GM12878 (cell line): Measurements from ENCODE around the gene HNRNPU. TPM values are rescaled to one million over a fixed set of nuclear protein-coding genes. Genes with fewer than 3 reads are reported as not detected.

ENCODE experiments used
- ATAC-seq: fragments of 200-7000 bp; cut with Tn5 transposase; 3 replicates; pipeline ENCODE4 v1.9.1; 2020; ENCODE audit warnings: mild to moderate bottlenecking, moderate library complexity
- BruUV-seq: library from RNA; stranded (reverse); fragments of 400-500 nt; replicated peaks from 2 replicates; lab custom pipeline; 2021; lab: Mats Ljungman, UMichigan
- CTCF ChIA-PET: fragments of 300-600 bp; sonication (Branson Sonifier 250); formaldehyde crosslinking; extraction: SDS; loops from one replicate; lab custom pipeline; 2021; ENCODE audit warnings: inconsistent platforms; lab: Yijun Ruan, JAX
- POLR2A ChIA-PET: fragments of 350-600 bp; formaldehyde crosslinking; extraction: SDS; loops from one replicate; lab custom pipeline; 2021; ENCODE audit warnings: inconsistent platforms; lab: Charles Lee
- RAD21 ChIA-PET: fragments of 300-600 bp; sonication (Branson Sonifier 250); formaldehyde crosslinking; loops from one replicate; lab custom pipeline; 2023; ENCODE audit warnings: antibody characterized with exemption; ENCODE audit not compliant: unreplicated experiment; lab: Charles Lee
- SMC1A ChIA-PET: fragments of 300-600 bp; sonication (Branson Sonifier 250); formaldehyde crosslinking; loops from one replicate; lab custom pipeline; 2023; ENCODE audit not compliant: unreplicated experiment, uncharacterized antibody; lab: Charles Lee
- DNase-seq: peaks from one replicate; pipeline ENCODE4 v3.0.0-alpha.2; 2011; ENCODE audit warnings: low read depth, low spot score
- FAIRE-seq: peaks from 3 replicates; lab custom pipeline; 2011; peaks lifted over from hg19 to GRCh38; lab: Jason Lieb, UNC
- H2AFZ ChIP-seq: 2 replicates; pipeline ENCODE4 v1.6.0; 2011; ENCODE audit warnings: low read depth, low read length, control low read depth; ENCODE audit not compliant: control insufficient read depth
- H3K27ac ChIP-seq: 2 replicates; pipeline ENCODE4 v1.5.1; 2011; ENCODE audit warnings: control low read depth; ENCODE audit not compliant: control insufficient read depth, insufficient read depth
- H3K27me3 ChIP-seq, 2 experiments: replicated peaks in 1 of 2; 2 replicates each; pipeline versions ENCODE4 v1.6.0 to v1.6.1; 2011; ENCODE audit warnings: low read length in 1 of 2; ENCODE audit not compliant: control insufficient read depth in 2 of 2, insufficient read depth in 2 of 2
- H3K36me3 ChIP-seq, 2 experiments: 2 replicates each; pipeline ENCODE4 v1.5.1; 2011; ENCODE audit warnings: low read length in 1 of 2; ENCODE audit not compliant: control insufficient read depth in 2 of 2, insufficient read depth in 2 of 2
- H3K4me1 ChIP-seq: 2 replicates; pipeline ENCODE4 v1.6.1; 2011; ENCODE audit warnings: mild to moderate bottlenecking, low read length, moderate library complexity, mixed read lengths; ENCODE audit not compliant: control insufficient read depth, insufficient read depth
- H3K4me2 ChIP-seq: 2 replicates; pipeline ENCODE4 v1.6.0; 2011; ENCODE audit warnings: control low read depth; ENCODE audit not compliant: control insufficient read depth, insufficient read depth
- H3K4me3 ChIP-seq: fragments of 200-600 bp; sonication (generic); 2 replicates; pipeline ENCODE4 v1.5.1; 2016
- H3K79me2 ChIP-seq: 2 replicates; pipeline ENCODE4 v1.6.0; 2011; ENCODE audit warnings: low read length; ENCODE audit not compliant: control insufficient read depth, insufficient read depth
- H3K9ac ChIP-seq: 2 replicates; pipeline ENCODE4 v1.8.0; 2011; ENCODE audit warnings: low read length, control low read depth, mixed read lengths; ENCODE audit not compliant: control insufficient read depth, insufficient read depth
- H3K9me3 ChIP-seq: replicated peaks from 3 replicates; pipeline ENCODE4 v1.5.1; 2011; ENCODE audit warnings: mild to moderate bottlenecking, low read length; ENCODE audit not compliant: control insufficient read depth, insufficient read depth
- H4K20me1 ChIP-seq: 2 replicates; pipeline ENCODE4 v1.6.0; 2011; ENCODE audit not compliant: control insufficient read depth, insufficient read depth
- CEBPB ChIP-seq, 2 experiments: fragments of 150-350 bp in 1 of 2; IDR thresholded peaks; 2 replicates each; pipeline ENCODE4 v1.6.1; 2012 to 2014; ENCODE audit warnings: low read depth in 2 of 2, low read length in 2 of 2, borderline replicate concordance in 1 of 2, inconsistent platforms in 1 of 2
- EED ChIP-seq: sonication (generic); IDR thresholded peaks from 2 replicates; pipeline ENCODE4 v1.6.1; 2016; ENCODE audit warnings: antibody characterized with exemption, low read depth
- ELK1 ChIP-seq: IDR thresholded peaks from 2 replicates; pipeline ENCODE4 v1.6.1; 2012; ENCODE audit warnings: low read depth, low read length, improper control_type of control experiment
- EP300 ChIP-seq, 2 experiments: fragments of 150-350 bp in 1 of 2; IDR thresholded peaks; 2 replicates each; pipeline ENCODE4 v1.6.1; 2011 to 2012; ENCODE audit warnings: low read depth in 2 of 2, low read length in 2 of 2, borderline replicate concordance in 1 of 2, improper control_type of control experiment in 1 of 2, inconsistent platforms in 1 of 2; ENCODE audit not compliant: control insufficient read depth in 1 of 2
- GABPA ChIP-seq: IDR thresholded peaks from 2 replicates; pipeline ENCODE4 v1.6.1; 2014; ENCODE audit warnings: antibody characterized with exemption, low read depth, mild to moderate bottlenecking, inconsistent platforms
- HCFC1 ChIP-seq: fragments of 150-350 bp; IDR thresholded peaks from 2 replicates; pipeline ENCODE4 v1.6.1; 2014; ENCODE audit warnings: low read length
- IKZF1 ChIP-seq: fragments of 450-650 bp; conservative IDR thresholded peaks from 2 replicates; pipeline ENCODE4 v1.6.1; 2017; ENCODE audit warnings: antibody characterized with exemption, mild to moderate bottlenecking
- IRF5 ChIP-seq: fragments of 450-650 bp; IDR thresholded peaks from 2 replicates; pipeline ENCODE4 v1.6.1; 2017; ENCODE audit warnings: borderline replicate concordance
- NBN ChIP-seq: fragments of 450-650 bp; IDR thresholded peaks from 2 replicates; pipeline ENCODE4 v1.6.1; 2016
- NKRF ChIP-seq: fragments of 450-650 bp; conservative IDR thresholded peaks from 2 replicates; pipeline ENCODE4 v1.6.1; 2017; ENCODE audit warnings: mild to moderate bottlenecking, moderate library complexity
- PML ChIP-seq: IDR thresholded peaks from 2 replicates; pipeline ENCODE4 v1.6.1; 2012; ENCODE audit warnings: low read length, inconsistent platforms
- POLR2AphosphoS5 ChIP-seq: IDR thresholded peaks from 2 replicates; pipeline ENCODE4 v1.6.1; 2011; ENCODE audit warnings: mild to moderate bottlenecking, low read length, inconsistent platforms
- SMAD5 ChIP-seq: IDR thresholded peaks from 2 replicates; pipeline ENCODE4 v1.6.1; 2016; ENCODE audit warnings: antibody characterized with exemption, low read depth
- TCF7 ChIP-seq: IDR thresholded peaks from 2 replicates; pipeline ENCODE4 v1.6.1; 2014; ENCODE audit warnings: antibody characterized with exemption, borderline replicate concordance
- YY1 ChIP-seq: IDR thresholded peaks from 2 replicates; pipeline ENCODE4 v1.6.1; 2011; ENCODE audit warnings: low read depth, mild to moderate bottlenecking, low read length
- WGBS: methylation state at CpG from one replicate; pipeline ENCODE4 v1.1.6; 2016; ENCODE audit warnings: low lambda C conversion rate; ENCODE audit not compliant: insufficient replicate concordance, insufficient coverage; ENCODE audit errors: missing lambda C conversion rate; 5-methylcytosine and 5-hydroxymethylcytosine counted together
- in situ Hi-C: fragments of 300-500 bp; cut with MboI; formaldehyde crosslinking; loops from 9 replicates; pipeline ENCODE4 v1.14.3; 2018; ENCODE audit warnings: mixed read lengths
- intact Hi-C: fragments of 100-400 bp; cut with micrococcal nuclease; formaldehyde crosslinking; loops from one replicate; pipeline ENCODE4 v1.14.2; 2022; ENCODE audit not compliant: unreplicated experiment
- polyA plus RNA-seq, 11 experiments: library from polyadenylated mRNA; depleted of rRNA in 4 of 11; unstranded in 6 of 11; stranded (reverse) in 5 of 11; fragments of >200 nt; fragmentation: Nextera tagmentation in 4 of 11; fragmentation: Illumina TruSeq in 1 of 11; extraction: Ambion mirVana in 4 of 11; extraction: Trizol in 1 of 11; gene quantifications; 1 replicate in 1 of 11; 2 replicates in 10 of 11; pipeline versions ENCODE4 v1.2.1 to v1.2.3, GENCODE V29; 2011 to 2016; ENCODE audit warnings: inconsistent platforms in 2 of 11, missing spikeins in 2 of 11, low read depth in 1 of 11
- total RNA-seq, 4 experiments: library from RNA; depleted of rRNA in 3 of 4; stranded (reverse); fragments of >200 nt in 3 of 4; fragmentation: Illumina TruSeq in 1 of 4; extraction: Trizol in 1 of 4; gene quantifications; 2 replicates each; pipeline versions ENCODE4 v1.2.1 to v1.2.3, GENCODE V29; 2013 to 2021

HNRNPU gene
- total and polyA plus RNA-seq, 10 of the 15 experiments (the other 5 are each of a cell fraction or from before 2014, with no cell fraction given): 163 to 569 (median 420) TPM

- no peaks in the 10 kb centered on the region for H3K27me3 ChIP-seq
- intact Hi-C loops: loop anchor here (1.0 to 10.0 kb wide), 8 partner anchors 19 to 510 kb away; partner anchors contain the start of genes ADSS2 and HNRNPU
- ATAC-seq: peak; percentile 75
- ChIA-PET CTCF (interaction anchor here (0.8 to 7.9 kb wide), 5 partner anchors 20 to 208 kb away, joined by 3 to 98 read pairs (median 21); partner anchors contain the start of gene HNRNPU), SMC1A (interaction anchor here (0.8 to 16.8 kb wide), 7 partner anchors 8 to 208 kb away, joined by 3 to 360 read pairs (median 6); partner anchors contain the start of gene HNRNPU), RAD21 (interaction anchor here (0.6 to 4.1 kb wide), 11 partner anchors 17 to 208 kb away, joined by 3 to 44 read pairs (median 7); partner anchors contain the start of gene HNRNPU), POLR2A (interaction anchor here (0.7 to 14.7 kb wide), 5 partner anchors 20 to 135 kb away, joined by 4 to 350 read pairs (median 17); partner anchors contain the start of gene HNRNPU)
- peak overlapping the region; percentile 96 for H3K9ac ChIP-seq
- H3K36me3 ChIP-seq: no peaks in the 10 kb centered on the region; a peak in 1 of 4 replicates
- H3K9me3 ChIP-seq: peaks cover 3% of the 10 kb centered on the region; the same call in 1 of the 3 replicates
- peak; percentile 88 for DNase-seq
- H3K4me3 ChIP-seq: peak overlapping the region; percentile 72
- H2AFZ ChIP-seq: peak overlapping the region; percentile 92
- BruUV-seq: TSS peak; percentile 76
- peak; percentile 80 for FAIRE-seq
- peaks cover 6% of the 10 kb centered on the region for H3K4me1 ChIP-seq
- in situ Hi-C loops: no loop called here
- peak overlapping the region; percentile 99 for H3K27ac ChIP-seq
- no peaks in the 10 kb centered on the region for H4K20me1 ChIP-seq
- WGBS: 1% methylated on average over 34 of the region's 49 CpGs
- H3K4me2 ChIP-seq: peak overlapping the region; percentile 91
- peaks cover 41% of the 10 kb centered on the region for H3K79me2 ChIP-seq
- TF ChIP-seq IRF5 (no peak), SMAD5 (peak; percentile 66; the same call in 1 of the 2 replicates), GABPA (peak; percentile 52; the same call in 1 of the 2 replicates), EP300 (IDR thresholded peaks at IDR 0.05; ENCODE audit: borderline replicate concordance in 1 of 2, control insufficient read depth in 1 of 2, low read depth in 2 of 2, low read length in 2 of 2) (peak; percentile 24 to 27; a peak in 2 of 4 replicates), HCFC1 (peak; percentile 45), POLR2AphosphoS5 (peak; percentile 92), YY1 (peak; percentile 92), NKRF (peak; percentile 33; the same call in 1 of the 2 replicates), TCF7 (peak; percentile 43; the same call in 1 of the 2 replicates), NBN (peak; percentile 12), PML (peak; percentile 81), ELK1 (0 out of 2 replicates have a peak, but pooled peaks have one; percentile 59), CEBPB (IDR thresholded peaks at IDR 0.05; ENCODE audit: borderline replicate concordance in 1 of 2, low read depth in 2 of 2, low read length in 2 of 2) (peak in 1 of 2 experiments; percentile 71; a peak in 2 of 4 replicates), EED (0 out of 2 replicates have a peak, but pooled peaks have one; percentile 4), IKZF1 (peak; percentile 75; the same call in 1 of the 2 replicates)
Measured at GRCh38 chr1:244834543-244835275, 29.6 kb downstream of the HNRNPU start.
